Measurements from ENCODE around the gene KIRREL1. TPM values are rescaled to one million over a fixed set of nuclear protein-coding genes. Genes with fewer than 3 reads are reported as not detected.

The KIRREL1 gene
- total RNA-seq, 4 donors from 2014 or later: 34.1 to 102 (median 57.4) TPM

- H3K4me1 ChIP-seq: peaks cover 0 to 13% of the 10 kb centered on the region in 2 donors
These were observed 43.8 kb downstream of the KIRREL1 start for GRCh38 chr1:158037008-158037865.

GRCh38 chr1:158037866-158038359 is 44.5 kb downstream of the KIRREL1 start:
- Histone ChIP-seq H3K4me3 (no peak overlapping the region), H3K4me1 (peaks cover 0 to 13% of the 10 kb centered on the region in 2 donors), H3K27ac (no peak overlapping the region), H3K36me3 (no peaks in the 10 kb centered on the region), H3K27me3 (no peaks in the 10 kb centered on the region), H3K9me3 (no peaks in the 10 kb centered on the region)
- DNase-seq: peak in 1 of 2 donors; percentile 41
- TF ChIP-seq CTCF (IDR thresholded peaks at IDR 0.05) (no peak), POLR2A (IDR thresholded peaks at IDR 0.05) (no peak)
- intact Hi-C loops (cut with DNase I; ENCODE audit: low total_unique reads): loop anchor here (5.0 to 10.0 kb wide), 2 partner anchors 46 to 47 kb away; partner anchors contain the start of gene KIRREL1

More at GRCh38 chr1:158037008-158037865, 43.8 kb downstream of the KIRREL1 start:
- no peak for DNase-seq
- no peaks in the 10 kb centered on the region for H3K27me3 ChIP-seq
- no peaks in the 10 kb centered on the region for H3K9me3 ChIP-seq
- no peak overlapping the region for H3K27ac ChIP-seq
- intact Hi-C loops (cut with DNase I; ENCODE audit: low total_unique reads): loop anchor here (5.0 to 10.0 kb wide), 2 partner anchors 45 to 48 kb away; partner anchors contain the start of gene KIRREL1
- no peaks in the 10 kb centered on the region for H3K36me3 ChIP-seq
- no peak for TF ChIP-seq POLR2A (IDR thresholded peaks at IDR 0.05)
- H3K4me3 ChIP-seq: no peak overlapping the region

- Histone ChIP-seq H3K9me3 (no peaks in the 10 kb centered on the region), H3K27ac (peak overlapping the region in 1 of 2 donors; percentile 37), H3K4me3 (no peak overlapping the region), H3K36me3 (no peaks in the 10 kb centered on the region), H3K4me1 (peaks cover 0 to 13% of the 10 kb centered on the region in 2 donors), H3K27me3 (no peaks in the 10 kb centered on the region)
- intact Hi-C loops (cut with DNase I; ENCODE audit: low total_unique reads): loop anchor here (5.0 to 10.0 kb wide), 2 partner anchors 46 kb away; partner anchors contain the start of gene KIRREL1
- TF ChIP-seq POLR2A (IDR thresholded peaks at IDR 0.05) (no peak), CTCF (IDR thresholded peaks at IDR 0.05) (no peak)
- no peak for DNase-seq
These were observed 45.3 kb downstream of the KIRREL1 start for GRCh38 chr1:158038793-158039192.

GRCh38 chr1:158039380-158039779 is 45.9 kb downstream of the KIRREL1 start:
- Histone ChIP-seq H3K27me3 (no peaks in the 10 kb centered on the region), H3K4me1 (peaks cover 0 to 13% of the 10 kb centered on the region in 2 donors), H3K36me3 (no peaks in the 10 kb centered on the region), H3K9me3 (no peaks in the 10 kb centered on the region), H3K4me3 (no peak overlapping the region), H3K27ac (no peak overlapping the region)
- no peak for TF ChIP-seq POLR2A (IDR thresholded peaks at IDR 0.05)
- no peak for TF ChIP-seq CTCF (IDR thresholded peaks at IDR 0.05)
- intact Hi-C loops (cut with DNase I; ENCODE audit: low total_unique reads): loop anchor here (5.0 to 10.0 kb wide), 2 partner anchors 45 to 47 kb away; partner anchors contain the start of gene KIRREL1
- DNase-seq: no peak

GRCh38 chr1:158040323-158040722 is 46.9 kb downstream of the KIRREL1 start:
- DNase-seq: no peak
- Histone ChIP-seq H3K4me3 (no peak overlapping the region), H3K27ac (no peak overlapping the region), H3K4me1 (peaks cover 0 to 13% of the 10 kb centered on the region in 2 donors), H3K9me3 (no peaks in the 10 kb centered on the region), H3K27me3 (no peaks in the 10 kb centered on the region), H3K36me3 (no peaks in the 10 kb centered on the region)
- intact Hi-C loops (cut with DNase I; ENCODE audit: low total_unique reads): no loop called here
- no peak for TF ChIP-seq POLR2A (IDR thresholded peaks at IDR 0.05)
- TF ChIP-seq CTCF (IDR thresholded peaks at IDR 0.05): no peak
